NOMO-1 treated with dmso at 0.1 percent for 144 hours (cell line): Measurements from ENCODE around the gene ROCK1.
A peak's percentile ranks its signal among the peaks of the same experiment; 100 is the strongest.
"Not testable (repeated sequence)": the region's sequence is repeated elsewhere in the genome, so short reads cannot be mapped to it uniquely, and the experiment has no call there.

Experiments used
- DNase-seq: peaks from one replicate; lab custom pipeline; 2025; ENCODE audit not compliant: unreplicated experiment; lab: John Stamatoyannopoulos, UW

ROCK1 gene

GRCh38 chr18:21054252-21054821 is 57.3 kb downstream of the ROCK1 start:
- no peak for DNase-seq

GRCh38 chr18:21053127-21053526 is 58.5 kb downstream of the ROCK1 start:
- DNase-seq, result no peak

DNA sequence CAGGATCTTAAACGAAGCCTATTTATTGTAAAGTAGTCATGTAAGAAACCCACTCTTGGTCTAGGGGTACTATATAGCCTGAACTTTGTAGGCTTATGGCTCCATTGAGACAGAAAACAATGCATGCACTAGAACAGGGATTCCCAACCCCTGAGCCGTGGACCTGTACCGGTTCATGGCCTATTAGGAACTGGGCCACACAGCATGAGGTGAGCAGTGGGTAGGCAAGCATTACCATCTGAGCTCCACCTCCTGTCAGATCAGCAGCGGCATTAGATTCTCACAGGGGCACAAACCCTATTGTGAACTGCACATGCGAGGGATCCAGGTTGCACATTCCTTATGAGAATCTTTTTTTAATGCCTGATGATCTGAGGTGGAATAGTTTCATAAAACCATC is 59.2 kb downstream of the ROCK1 start:
- no peak for DNase-seq

DNA sequence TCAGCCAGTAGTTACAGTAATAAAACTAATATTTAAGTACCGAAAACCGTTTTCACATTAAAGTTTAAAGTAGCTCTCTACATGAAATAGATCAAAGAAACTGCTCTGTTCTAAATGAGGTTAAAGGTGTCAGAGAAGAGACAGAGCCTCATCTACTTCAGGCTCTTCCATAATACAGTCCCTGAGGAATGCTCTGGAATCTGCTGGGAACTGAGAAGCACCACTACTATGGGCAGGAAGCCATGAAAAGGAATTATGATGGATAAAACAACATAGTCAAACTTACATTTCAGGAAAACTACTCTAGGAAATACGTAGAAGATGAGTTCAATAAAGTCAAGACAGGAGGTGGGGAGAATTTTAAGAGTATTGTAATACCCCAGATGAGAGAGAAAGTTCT is 60.0 kb downstream of the ROCK1 start:
- DNase-seq, result no peak

GRCh38 chr18:21049306-21049705 is 62.3 kb downstream of the ROCK1 start:
- DNase-seq, result no peak

DNA sequence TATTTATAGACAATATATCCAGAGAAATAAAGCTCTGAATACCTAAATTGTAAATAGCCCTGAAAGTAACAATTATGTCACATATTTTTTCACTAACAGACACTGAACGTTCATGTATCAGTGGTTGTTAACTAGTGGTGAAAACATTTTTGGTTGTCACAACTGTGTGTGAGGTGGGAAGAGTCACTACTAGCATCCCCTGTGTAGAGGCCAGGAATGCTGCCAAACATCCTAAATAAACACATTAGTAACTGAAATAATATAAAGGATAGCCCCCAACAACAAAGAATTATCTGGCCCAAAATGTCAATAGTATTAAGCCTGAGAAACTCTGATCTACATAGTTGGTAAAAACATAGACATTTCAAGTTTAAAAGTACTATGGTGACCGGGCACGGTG is 64.5 kb downstream of the ROCK1 start:
- no peak for DNase-seq

- DNase-seq, result no peak
These were observed 71.1 kb downstream of the ROCK1 start for GRCh38 chr18:21040466-21040865.

- DNase-seq, result no peak
These were observed 73.4 kb downstream of the ROCK1 start for GRCh38 chr18:21038201-21038600.

DNA sequence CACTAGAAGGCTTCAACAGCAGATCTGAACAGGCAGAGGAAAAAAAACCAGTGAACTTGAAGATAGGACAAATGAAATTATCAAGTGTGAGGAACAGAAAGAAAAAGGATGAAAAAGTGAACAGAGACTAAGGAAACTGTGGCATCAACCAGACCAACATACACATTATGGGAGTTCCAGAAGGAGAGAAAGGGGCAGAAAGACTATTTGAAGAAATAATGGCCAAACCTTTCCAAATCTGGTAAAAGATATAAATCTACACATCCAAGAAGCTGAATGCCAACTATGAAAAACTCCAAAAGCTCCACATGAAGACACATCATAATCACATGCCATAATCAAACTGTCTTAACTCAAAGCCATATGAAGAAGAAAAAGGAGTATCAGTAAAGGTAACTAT is 79.8 kb downstream of the ROCK1 start:
- no peak for DNase-seq

DNA sequence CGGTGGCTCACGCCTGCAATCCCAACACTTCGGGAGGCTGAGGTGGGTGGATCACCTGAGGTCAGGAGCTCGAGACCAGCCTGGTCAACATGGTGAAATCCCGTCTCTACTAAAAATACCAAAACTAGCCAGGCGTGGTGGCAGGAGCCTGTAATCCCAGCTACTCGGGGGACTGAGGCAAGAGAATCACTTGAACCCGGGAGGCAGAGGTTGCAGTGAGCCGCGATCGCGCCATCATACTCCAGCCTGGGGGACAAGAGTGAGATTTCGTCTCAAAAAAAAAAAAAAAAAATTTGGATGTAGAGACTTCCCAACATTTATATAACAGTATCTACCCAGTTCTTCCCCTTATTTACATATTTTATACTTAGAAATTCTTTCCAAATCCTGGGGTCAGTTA is 93.4 kb downstream of the ROCK1 start:
- DNase-seq, result not testable (repeated sequence)

GRCh38 chr18:21012308-21012707 is 99.3 kb downstream of the ROCK1 start:
- DNase-seq, result no peak

- DNase-seq, result peak; percentile 24
These were observed 106.9 kb downstream of the ROCK1 start for GRCh38 chr18:21004726-21005125.

- DNase-seq, result no peak
These were observed 110.9 kb downstream of the ROCK1 start for GRCh38 chr18:21000667-21001066.

GRCh38 chr18:20997371-20997770 is 114.2 kb downstream of the ROCK1 start:
- DNase-seq, result no peak

DNA sequence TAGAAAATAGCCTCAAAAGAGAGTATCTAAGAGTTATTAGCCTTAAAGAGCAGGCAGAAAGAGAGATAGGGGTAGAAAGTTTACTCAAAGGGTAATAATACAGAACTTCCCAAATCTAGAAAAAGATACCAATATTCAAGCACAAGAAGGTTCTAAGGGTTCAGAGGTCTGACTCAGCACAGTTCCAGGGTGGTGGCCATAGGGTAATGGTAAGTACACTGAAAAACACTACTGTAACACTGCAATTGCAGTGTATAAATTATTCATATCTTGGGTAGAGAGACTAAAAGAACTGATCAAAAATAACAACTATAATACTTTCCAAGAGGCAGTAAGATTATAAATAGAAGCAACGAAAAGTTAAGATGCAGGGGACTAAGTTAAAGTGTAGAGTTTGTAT is 115.2 kb downstream of the ROCK1 start:
- DNase-seq, result no peak

- DNase-seq, result no peak
These were observed 122.9 kb downstream of the ROCK1 start for GRCh38 chr18:20988726-20989125.

DNA sequence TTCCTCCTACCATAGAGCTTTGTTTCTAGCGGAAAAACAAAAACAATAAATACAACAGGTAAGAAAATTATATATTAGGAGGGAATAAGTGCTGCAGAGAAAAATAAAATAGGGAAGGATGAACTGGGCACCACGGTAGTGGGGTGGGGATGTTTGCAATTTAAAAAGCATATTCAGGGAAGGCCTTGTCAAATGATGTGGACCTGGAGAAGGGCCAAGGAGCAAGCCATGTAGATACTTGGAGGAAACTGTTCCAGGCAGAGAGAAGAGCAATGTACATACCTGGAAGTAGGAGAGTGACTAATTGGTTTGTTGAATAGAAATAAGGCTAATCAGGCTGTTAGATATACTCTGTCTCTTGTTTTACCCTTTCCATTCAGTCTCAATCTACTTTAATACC is 136.5 kb downstream of the ROCK1 start:
- DNase-seq, result no peak

DNA sequence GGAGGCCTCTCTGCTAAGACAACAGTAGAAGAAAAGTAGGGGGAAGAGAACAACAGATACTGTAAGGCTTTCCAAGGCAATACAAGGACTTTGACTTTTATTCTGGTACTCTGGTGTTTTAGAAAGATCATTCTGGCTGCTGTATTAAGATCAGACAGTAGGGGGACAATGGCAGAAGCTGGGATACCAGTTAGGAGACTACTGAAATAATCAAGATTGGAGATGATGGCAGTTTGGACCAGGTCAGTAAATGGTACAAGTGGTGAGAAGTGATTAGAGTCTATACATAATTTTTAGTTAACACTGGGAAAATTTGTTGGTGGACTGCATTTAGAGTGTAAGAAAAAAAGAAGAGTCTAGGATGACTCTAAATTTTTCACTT is 139.7 kb downstream of the ROCK1 start:
- DNase-seq, result no peak

GRCh38 chr18:20966795-20967194 is 144.8 kb downstream of the ROCK1 start:
- no peak for DNase-seq

- no peak for DNase-seq
These were observed 148.6 kb downstream of the ROCK1 start for GRCh38 chr18:20963027-20963426.

GRCh38 chr18:20960735-20961134 is 150.9 kb downstream of the ROCK1 start:
- DNase-seq, result no peak

- not testable (repeated sequence) for DNase-seq
These were observed 160.8 kb downstream of the ROCK1 start for GRCh38 chr18:20950827-20951226.
